GM12878 (cell line): ENCODE results near the gene UBE2I. TPM values are rescaled to one million over a fixed set of nuclear protein-coding genes. Genes with fewer than 3 reads are reported as not detected.

ENCODE experiments used
- ATAC-seq: fragments of 200-7000 bp; cut with Tn5 transposase; 3 replicates; pipeline ENCODE4 v1.9.1; 2020; ENCODE audit warnings: mild to moderate bottlenecking, moderate library complexity
- BruUV-seq: library from RNA; stranded (reverse); fragments of 400-500 nt; replicated peaks from 2 replicates; lab custom pipeline; 2021; lab: Mats Ljungman, UMichigan
- CTCF ChIA-PET: fragments of 300-600 bp; sonication (Branson Sonifier 250); formaldehyde crosslinking; extraction: SDS; loops from one replicate; lab custom pipeline; 2021; ENCODE audit warnings: inconsistent platforms; lab: Yijun Ruan, JAX
- POLR2A ChIA-PET: fragments of 350-600 bp; formaldehyde crosslinking; extraction: SDS; loops from one replicate; lab custom pipeline; 2021; ENCODE audit warnings: inconsistent platforms; lab: Charles Lee
- RAD21 ChIA-PET: fragments of 300-600 bp; sonication (Branson Sonifier 250); formaldehyde crosslinking; loops from one replicate; lab custom pipeline; 2023; ENCODE audit warnings: antibody characterized with exemption; ENCODE audit not compliant: unreplicated experiment; lab: Charles Lee
- SMC1A ChIA-PET: fragments of 300-600 bp; sonication (Branson Sonifier 250); formaldehyde crosslinking; loops from one replicate; lab custom pipeline; 2023; ENCODE audit not compliant: unreplicated experiment, uncharacterized antibody; lab: Charles Lee
- DNase-seq: peaks from one replicate; pipeline ENCODE4 v3.0.0-alpha.2; 2011; ENCODE audit warnings: low read depth, low spot score
- FAIRE-seq: peaks from 3 replicates; lab custom pipeline; 2011; peaks lifted over from hg19 to GRCh38; lab: Jason Lieb, UNC
- H2AFZ ChIP-seq: 2 replicates; pipeline ENCODE4 v1.6.0; 2011; ENCODE audit warnings: low read depth, low read length, control low read depth; ENCODE audit not compliant: control insufficient read depth
- H3K27ac ChIP-seq: 2 replicates; pipeline ENCODE4 v1.5.1; 2011; ENCODE audit warnings: control low read depth; ENCODE audit not compliant: control insufficient read depth, insufficient read depth
- H3K27me3 ChIP-seq, 2 experiments: replicated peaks in 1 of 2; 2 replicates each; pipeline versions ENCODE4 v1.6.0 to v1.6.1; 2011; ENCODE audit warnings: low read length in 1 of 2; ENCODE audit not compliant: control insufficient read depth in 2 of 2, insufficient read depth in 2 of 2
- H3K36me3 ChIP-seq, 2 experiments: 2 replicates each; pipeline ENCODE4 v1.5.1; 2011; ENCODE audit warnings: low read length in 1 of 2; ENCODE audit not compliant: control insufficient read depth in 2 of 2, insufficient read depth in 2 of 2
- H3K4me1 ChIP-seq: 2 replicates; pipeline ENCODE4 v1.6.1; 2011; ENCODE audit warnings: mild to moderate bottlenecking, low read length, moderate library complexity, mixed read lengths; ENCODE audit not compliant: control insufficient read depth, insufficient read depth
- H3K4me2 ChIP-seq: 2 replicates; pipeline ENCODE4 v1.6.0; 2011; ENCODE audit warnings: control low read depth; ENCODE audit not compliant: control insufficient read depth, insufficient read depth
- H3K4me3 ChIP-seq: fragments of 200-600 bp; sonication (generic); 2 replicates; pipeline ENCODE4 v1.5.1; 2016
- H3K79me2 ChIP-seq: 2 replicates; pipeline ENCODE4 v1.6.0; 2011; ENCODE audit warnings: low read length; ENCODE audit not compliant: control insufficient read depth, insufficient read depth
- H3K9ac ChIP-seq: 2 replicates; pipeline ENCODE4 v1.8.0; 2011; ENCODE audit warnings: low read length, control low read depth, mixed read lengths; ENCODE audit not compliant: control insufficient read depth, insufficient read depth
- H3K9me3 ChIP-seq: replicated peaks from 3 replicates; pipeline ENCODE4 v1.5.1; 2011; ENCODE audit warnings: mild to moderate bottlenecking, low read length; ENCODE audit not compliant: control insufficient read depth, insufficient read depth
- H4K20me1 ChIP-seq: 2 replicates; pipeline ENCODE4 v1.6.0; 2011; ENCODE audit not compliant: control insufficient read depth, insufficient read depth
- NFXL1 ChIP-seq: fragments of 450-650 bp; IDR thresholded peaks from 2 replicates; pipeline ENCODE4 v1.6.1; 2017; ENCODE audit warnings: antibody characterized with exemption, mild to moderate bottlenecking, borderline replicate concordance
- POLR2A ChIP-seq: IDR thresholded peaks from 2 replicates; pipeline ENCODE4 v1.6.1; 2011; ENCODE audit warnings: low read depth, mild to moderate bottlenecking, low read length
- WGBS: methylation state at CpG from one replicate; pipeline ENCODE4 v1.1.6; 2016; ENCODE audit warnings: low lambda C conversion rate; ENCODE audit not compliant: insufficient replicate concordance, insufficient coverage; ENCODE audit errors: missing lambda C conversion rate; 5-methylcytosine and 5-hydroxymethylcytosine counted together
- in situ Hi-C: fragments of 300-500 bp; cut with MboI; formaldehyde crosslinking; loops from 9 replicates; pipeline ENCODE4 v1.14.3; 2018; ENCODE audit warnings: mixed read lengths
- intact Hi-C: fragments of 100-400 bp; cut with micrococcal nuclease; formaldehyde crosslinking; loops from one replicate; pipeline ENCODE4 v1.14.2; 2022; ENCODE audit not compliant: unreplicated experiment
- polyA plus RNA-seq, 11 experiments: library from polyadenylated mRNA; depleted of rRNA in 4 of 11; unstranded in 6 of 11; stranded (reverse) in 5 of 11; fragments of >200 nt; fragmentation: Nextera tagmentation in 4 of 11; fragmentation: Illumina TruSeq in 1 of 11; extraction: Ambion mirVana in 4 of 11; extraction: Trizol in 1 of 11; gene quantifications; 1 replicate in 1 of 11; 2 replicates in 10 of 11; pipeline versions ENCODE4 v1.2.1 to v1.2.3, GENCODE V29; 2011 to 2016; ENCODE audit warnings: inconsistent platforms in 2 of 11, missing spikeins in 2 of 11, low read depth in 1 of 11
- total RNA-seq, 4 experiments: library from RNA; depleted of rRNA in 3 of 4; stranded (reverse); fragments of >200 nt in 3 of 4; fragmentation: Illumina TruSeq in 1 of 4; extraction: Trizol in 1 of 4; gene quantifications; 2 replicates each; pipeline versions ENCODE4 v1.2.1 to v1.2.3, GENCODE V29; 2013 to 2021
- TF ChIP-seq, protein P1 (sequence below): fragments of 450-650 bp; IDR thresholded peaks from 2 replicates; pipeline ENCODE4 v1.6.1; 2014; ENCODE audit warnings: mild to moderate bottlenecking
- TF ChIP-seq, protein P2 (sequence below): fragments of 450-650 bp; IDR thresholded peaks from 2 replicates; pipeline ENCODE4 v1.6.1; 2016; ENCODE audit warnings: mild to moderate bottlenecking, moderate library complexity, borderline replicate concordance

The UBE2I gene
- total and polyA plus RNA-seq, 10 of the 15 experiments (the other 5 are each of a cell fraction or from before 2014, with no cell fraction given): 47.5 to 243 (median 194) TPM

DNA sequence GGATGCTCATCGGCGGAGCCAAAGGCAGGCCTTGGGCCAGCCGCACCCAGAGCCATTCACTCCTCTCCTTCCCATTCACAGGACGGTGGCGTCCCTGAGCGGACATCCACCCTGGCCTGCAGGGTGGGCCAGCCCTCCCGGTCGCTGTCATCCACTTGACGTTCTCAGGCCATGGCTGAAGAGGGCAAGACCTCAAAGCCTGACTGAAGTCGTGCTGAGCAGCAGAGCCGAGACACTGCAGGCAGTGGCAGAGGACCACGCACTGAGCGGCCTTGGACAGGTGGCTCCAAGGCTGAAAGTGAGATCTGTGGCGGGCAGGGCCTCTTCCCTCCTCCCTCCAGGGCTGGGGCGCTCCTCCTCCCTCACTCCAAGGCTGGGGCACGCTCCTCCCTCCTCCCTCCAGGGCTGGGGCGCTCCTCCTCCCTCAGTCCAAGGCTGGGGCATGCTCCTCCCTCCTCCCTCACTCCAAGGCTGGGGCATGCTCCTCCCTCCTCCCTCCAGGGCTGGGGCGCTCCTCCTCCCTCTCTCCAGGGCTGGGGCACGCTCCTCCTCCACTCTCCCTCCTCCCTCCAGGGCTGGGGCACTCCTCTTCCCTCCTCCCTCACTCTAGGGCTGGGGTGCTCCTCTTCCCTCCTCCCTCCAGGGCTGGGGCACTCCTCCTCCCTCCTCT lies 66.4 kb downstream of the UBE2I start:
- CTCF ChIA-PET: no interaction called here
- no peaks in the 10 kb centered on the region for H3K9me3 ChIP-seq
- no peak overlapping the region for H2AFZ ChIP-seq
- H3K79me2 ChIP-seq: peaks cover 18% of the 10 kb centered on the region
- RAD21 ChIA-PET: no interaction called here
- WGBS: 96% methylated on average over 15 of the region's 19 CpGs
- no peak overlapping the region for H3K27ac ChIP-seq
- BruUV-seq: no TSS peak
- POLR2A ChIA-PET: no interaction called here
- intact Hi-C loops: no loop called here
- peaks cover 8% of the 10 kb centered on the region; the same call in 1 of the 2 replicates for H3K4me1 ChIP-seq
- H3K9ac ChIP-seq: no peak overlapping the region
- TF ChIP-seq, protein P1, sequence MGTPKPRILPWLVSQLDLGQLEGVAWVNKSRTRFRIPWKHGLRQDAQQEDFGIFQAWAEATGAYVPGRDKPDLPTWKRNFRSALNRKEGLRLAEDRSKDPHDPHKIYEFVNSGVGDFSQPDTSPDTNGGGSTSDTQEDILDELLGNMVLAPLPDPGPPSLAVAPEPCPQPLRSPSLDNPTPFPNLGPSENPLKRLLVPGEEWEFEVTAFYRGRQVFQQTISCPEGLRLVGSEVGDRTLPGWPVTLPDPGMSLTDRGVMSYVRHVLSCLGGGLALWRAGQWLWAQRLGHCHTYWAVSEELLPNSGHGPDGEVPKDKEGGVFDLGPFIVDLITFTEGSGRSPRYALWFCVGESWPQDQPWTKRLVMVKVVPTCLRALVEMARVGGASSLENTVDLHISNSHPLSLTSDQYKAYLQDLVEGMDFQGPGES: no peak
- TF ChIP-seq NFXL1 (peak; percentile 94), POLR2A (peak; percentile 22; the same call in 1 of the 2 replicates)
- TF ChIP-seq, protein P2, sequence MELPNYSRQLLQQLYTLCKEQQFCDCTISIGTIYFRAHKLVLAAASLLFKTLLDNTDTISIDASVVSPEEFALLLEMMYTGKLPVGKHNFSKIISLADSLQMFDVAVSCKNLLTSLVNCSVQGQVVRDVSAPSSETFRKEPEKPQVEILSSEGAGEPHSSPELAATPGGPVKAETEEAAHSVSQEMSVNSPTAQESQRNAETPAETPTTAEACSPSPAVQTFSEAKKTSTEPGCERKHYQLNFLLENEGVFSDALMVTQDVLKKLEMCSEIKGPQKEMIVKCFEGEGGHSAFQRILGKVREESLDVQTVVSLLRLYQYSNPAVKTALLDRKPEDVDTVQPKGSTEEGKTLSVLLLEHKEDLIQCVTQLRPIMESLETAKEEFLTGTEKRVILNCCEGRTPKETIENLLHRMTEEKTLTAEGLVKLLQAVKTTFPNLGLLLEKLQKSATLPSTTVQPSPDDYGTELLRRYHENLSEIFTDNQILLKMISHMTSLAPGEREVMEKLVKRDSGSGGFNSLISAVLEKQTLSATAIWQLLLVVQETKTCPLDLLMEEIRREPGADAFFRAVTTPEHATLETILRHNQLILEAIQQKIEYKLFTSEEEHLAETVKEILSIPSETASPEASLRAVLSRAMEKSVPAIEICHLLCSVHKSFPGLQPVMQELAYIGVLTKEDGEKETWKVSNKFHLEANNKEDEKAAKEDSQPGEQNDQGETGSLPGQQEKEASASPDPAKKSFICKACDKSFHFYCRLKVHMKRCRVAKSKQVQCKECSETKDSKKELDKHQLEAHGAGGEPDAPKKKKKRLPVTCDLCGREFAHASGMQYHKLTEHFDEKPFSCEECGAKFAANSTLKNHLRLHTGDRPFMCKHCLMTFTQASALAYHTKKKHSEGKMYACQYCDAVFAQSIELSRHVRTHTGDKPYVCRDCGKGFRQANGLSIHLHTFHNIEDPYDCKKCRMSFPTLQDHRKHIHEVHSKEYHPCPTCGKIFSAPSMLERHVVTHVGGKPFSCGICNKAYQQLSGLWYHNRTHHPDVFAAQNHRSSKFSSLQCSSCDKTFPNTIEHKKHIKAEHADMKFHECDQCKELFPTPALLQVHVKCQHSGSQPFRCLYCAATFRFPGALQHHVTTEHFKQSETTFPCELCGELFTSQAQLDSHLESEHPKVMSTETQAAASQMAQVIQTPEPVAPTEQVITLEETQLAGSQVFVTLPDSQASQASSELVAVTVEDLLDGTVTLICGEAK: no peak
- TF ChIP-seq, all 136 proteins: peak for 2
- Histone ChIP-seq H3K4me2 (no peak overlapping the region), H3K27me3 (no peaks in the 10 kb centered on the region), H4K20me1 (no peaks in the 10 kb centered on the region), H3K4me3 (no peak overlapping the region), H3K36me3 (no peaks in the 10 kb centered on the region; a peak in 3 of 4 replicates)
- ATAC-seq (no peak), FAIRE-seq (no peak), DNase-seq (no peak)
- in situ Hi-C loops: no loop called here
- SMC1A ChIA-PET: no interaction called here

Other genes with a start within 250 kb of the UBE2I start
Only the 7 nearest of the 18 such genes appear.
- not detected in 2 replicates for gene TPSG1, start 84.4 kb upstream of the UBE2I start, total RNA-seq (2014; rRNA removed)
- gene TPSG1, start 84.4 kb upstream of the UBE2I start, total RNA-seq (2014; rRNA removed; fragmentation: Illumina TruSeq; extraction: Trizol): not detected in 2 replicates
- not detected in 2 replicates for gene TPSG1, start 84.4 kb upstream of the UBE2I start, total RNA-seq (2021)
- gene TPSG1, start 84.4 kb upstream of the UBE2I start, polyA plus RNA-seq (2011; rRNA removed): not detected in 2 replicates
- gene TPSG1, start 84.4 kb upstream of the UBE2I start, polyA plus RNA-seq (2014; fragmentation: Illumina TruSeq; extraction: Trizol): not detected in 2 replicates
- not detected for gene TPSG1, start 84.4 kb upstream of the UBE2I start, polyA plus RNA-seq (2014; fragmentation: Nextera tagmentation; extraction: Ambion mirVana)
- gene TPSG1, start 84.4 kb upstream of the UBE2I start, polyA plus RNA-seq (2014; rRNA removed): not detected in 2 replicates
- not detected for gene TPSG1, start 84.4 kb upstream of the UBE2I start, polyA plus RNA-seq (2016; fragmentation: Nextera tagmentation; extraction: Ambion mirVana)
- not detected in 2 replicates for gene TPSB2, start 79.5 kb upstream of the UBE2I start, total RNA-seq (2014; rRNA removed)
- not detected in 2 replicates for gene TPSB2, start 79.5 kb upstream of the UBE2I start, total RNA-seq (2014; rRNA removed; fragmentation: Illumina TruSeq; extraction: Trizol)
- gene TPSB2, start 79.5 kb upstream of the UBE2I start, total RNA-seq (2021): 0.19 TPM in 1 of 2 replicates, not detected in the other
- gene TPSB2, start 79.5 kb upstream of the UBE2I start, polyA plus RNA-seq (2011; rRNA removed): not detected in 2 replicates
- not detected in 2 replicates for gene TPSB2, start 79.5 kb upstream of the UBE2I start, polyA plus RNA-seq (2014; fragmentation: Illumina TruSeq; extraction: Trizol)
- gene TPSB2, start 79.5 kb upstream of the UBE2I start, polyA plus RNA-seq (2014; fragmentation: Nextera tagmentation; extraction: Ambion mirVana): not detected
- not detected in 2 replicates for gene TPSB2, start 79.5 kb upstream of the UBE2I start, polyA plus RNA-seq (2014; rRNA removed)
- gene TPSB2, start 79.5 kb upstream of the UBE2I start, polyA plus RNA-seq (2016; fragmentation: Nextera tagmentation; extraction: Ambion mirVana): not detected
- gene TPSAB1, start 68.9 kb upstream of the UBE2I start, total RNA-seq (2014; rRNA removed): not detected in 2 replicates
- gene TPSAB1, start 68.9 kb upstream of the UBE2I start, total RNA-seq (2014; rRNA removed; fragmentation: Illumina TruSeq; extraction: Trizol): not detected in 2 replicates
- gene TPSAB1, start 68.9 kb upstream of the UBE2I start, total RNA-seq (2021): not detected in 2 replicates
- not detected in 2 replicates for gene TPSAB1, start 68.9 kb upstream of the UBE2I start, polyA plus RNA-seq (2011; rRNA removed)
- 0.06 TPM in 1 of 2 replicates, not detected in the other for gene TPSAB1, start 68.9 kb upstream of the UBE2I start, polyA plus RNA-seq (2014; fragmentation: Illumina TruSeq; extraction: Trizol)
- gene TPSAB1, start 68.9 kb upstream of the UBE2I start, polyA plus RNA-seq (2014; fragmentation: Nextera tagmentation; extraction: Ambion mirVana): not detected
- gene TPSAB1, start 68.9 kb upstream of the UBE2I start, polyA plus RNA-seq (2014; rRNA removed): not detected in 2 replicates
- not detected for gene TPSAB1, start 68.9 kb upstream of the UBE2I start, polyA plus RNA-seq (2016; fragmentation: Nextera tagmentation; extraction: Ambion mirVana)
- gene TPSD1, start 53.6 kb upstream of the UBE2I start, total RNA-seq (2014; rRNA removed): not detected in 2 replicates
- not detected in 2 replicates for gene TPSD1, start 53.6 kb upstream of the UBE2I start, total RNA-seq (2014; rRNA removed; fragmentation: Illumina TruSeq; extraction: Trizol)
- not detected in 2 replicates for gene TPSD1, start 53.6 kb upstream of the UBE2I start, total RNA-seq (2021)
- gene TPSD1, start 53.6 kb upstream of the UBE2I start, polyA plus RNA-seq (2011; rRNA removed): not detected in 2 replicates
- not detected in 2 replicates for gene TPSD1, start 53.6 kb upstream of the UBE2I start, polyA plus RNA-seq (2014; fragmentation: Illumina TruSeq; extraction: Trizol)
- not detected for gene TPSD1, start 53.6 kb upstream of the UBE2I start, polyA plus RNA-seq (2014; fragmentation: Nextera tagmentation; extraction: Ambion mirVana)
- gene TPSD1, start 53.6 kb upstream of the UBE2I start, polyA plus RNA-seq (2014; rRNA removed): not detected in 2 replicates
- not detected for gene TPSD1, start 53.6 kb upstream of the UBE2I start, polyA plus RNA-seq (2016; fragmentation: Nextera tagmentation; extraction: Ambion mirVana)
- 0.17 TPM in 1 of 2 replicates, not detected in the other for gene BAIAP3, start 24.0 kb downstream of the UBE2I start, total RNA-seq (2014; rRNA removed)
- not detected in 2 replicates for gene BAIAP3, start 24.0 kb downstream of the UBE2I start, total RNA-seq (2014; rRNA removed; fragmentation: Illumina TruSeq; extraction: Trizol)
- 0.56 and 0.58 TPM in 2 replicates for gene BAIAP3, start 24.0 kb downstream of the UBE2I start, total RNA-seq (2021)
- 0.03 and 0.16 TPM in 2 replicates for gene BAIAP3, start 24.0 kb downstream of the UBE2I start, polyA plus RNA-seq (2011; rRNA removed)
- gene BAIAP3, start 24.0 kb downstream of the UBE2I start, polyA plus RNA-seq (2014; fragmentation: Illumina TruSeq; extraction: Trizol): 0.03 TPM in 1 of 2 replicates, not detected in the other
- not detected for gene BAIAP3, start 24.0 kb downstream of the UBE2I start, polyA plus RNA-seq (2014; fragmentation: Nextera tagmentation; extraction: Ambion mirVana)
- gene BAIAP3, start 24.0 kb downstream of the UBE2I start, polyA plus RNA-seq (2014; rRNA removed): 0.56 TPM in 2 replicates
- under 1 TPM; 0.14 to 0.31 TPM for gene BAIAP3, start 24.0 kb downstream of the UBE2I start, polyA plus RNA-seq (2016; fragmentation: Nextera tagmentation; extraction: Ambion mirVana)
- 72.7 and 73.7 TPM in 2 replicates for gene TSR3, start 42.2 kb downstream of the UBE2I start, total RNA-seq (2014; rRNA removed)
- 20.9 and 23.4 TPM in 2 replicates for gene TSR3, start 42.2 kb downstream of the UBE2I start, total RNA-seq (2014; rRNA removed; fragmentation: Illumina TruSeq; extraction: Trizol)
- 66.1 and 67.6 TPM in 2 replicates for gene TSR3, start 42.2 kb downstream of the UBE2I start, total RNA-seq (2021)
- gene TSR3, start 42.2 kb downstream of the UBE2I start, polyA plus RNA-seq (2011; rRNA removed): 12.3 and 26.2 TPM in 2 replicates
- gene TSR3, start 42.2 kb downstream of the UBE2I start, polyA plus RNA-seq (2014; fragmentation: Illumina TruSeq; extraction: Trizol): 0.81 and 9.9 TPM in 2 replicates
- 10 to 100 TPM in 1 of 2 experiments, 1 to 10 TPM in 1; 3.4 to 11.2 TPM for gene TSR3, start 42.2 kb downstream of the UBE2I start, polyA plus RNA-seq (2014; fragmentation: Nextera tagmentation; extraction: Ambion mirVana)
- gene TSR3, start 42.2 kb downstream of the UBE2I start, polyA plus RNA-seq (2014; rRNA removed): 72.2 and 86.1 TPM in 2 replicates
- gene TSR3, start 42.2 kb downstream of the UBE2I start, polyA plus RNA-seq (2016; fragmentation: Nextera tagmentation; extraction: Ambion mirVana): 100 to 1,000 TPM; 101 to 108 TPM
- gene GNPTG, start 42.3 kb downstream of the UBE2I start, total RNA-seq (2014; rRNA removed): 19.8 and 21.9 TPM in 2 replicates
- 10.7 TPM in 2 replicates for gene GNPTG, start 42.3 kb downstream of the UBE2I start, total RNA-seq (2014; rRNA removed; fragmentation: Illumina TruSeq; extraction: Trizol)
- gene GNPTG, start 42.3 kb downstream of the UBE2I start, total RNA-seq (2021): 23.6 and 25.3 TPM in 2 replicates
- 9.5 and 19.9 TPM in 2 replicates for gene GNPTG, start 42.3 kb downstream of the UBE2I start, polyA plus RNA-seq (2011; rRNA removed)
- 2.5 and 7.9 TPM in 2 replicates for gene GNPTG, start 42.3 kb downstream of the UBE2I start, polyA plus RNA-seq (2014; fragmentation: Illumina TruSeq; extraction: Trizol)
- gene GNPTG, start 42.3 kb downstream of the UBE2I start, polyA plus RNA-seq (2014; fragmentation: Nextera tagmentation; extraction: Ambion mirVana): 1 to 10 TPM in 1 of 2 experiments, under 1 TPM in 1; 0.80 to 2.4 TPM
- 29.9 and 36.9 TPM in 2 replicates for gene GNPTG, start 42.3 kb downstream of the UBE2I start, polyA plus RNA-seq (2014; rRNA removed)
- 10 to 100 TPM; 25.9 to 32.6 TPM for gene GNPTG, start 42.3 kb downstream of the UBE2I start, polyA plus RNA-seq (2016; fragmentation: Nextera tagmentation; extraction: Ambion mirVana)